ENCODE data around the gene CALHM3.
"Not testable (repeated sequence)": the region's sequence is repeated elsewhere in the genome, so short reads cannot be mapped to it uniquely, and the experiment has no call there.

CALHM3 gene

DNA sequence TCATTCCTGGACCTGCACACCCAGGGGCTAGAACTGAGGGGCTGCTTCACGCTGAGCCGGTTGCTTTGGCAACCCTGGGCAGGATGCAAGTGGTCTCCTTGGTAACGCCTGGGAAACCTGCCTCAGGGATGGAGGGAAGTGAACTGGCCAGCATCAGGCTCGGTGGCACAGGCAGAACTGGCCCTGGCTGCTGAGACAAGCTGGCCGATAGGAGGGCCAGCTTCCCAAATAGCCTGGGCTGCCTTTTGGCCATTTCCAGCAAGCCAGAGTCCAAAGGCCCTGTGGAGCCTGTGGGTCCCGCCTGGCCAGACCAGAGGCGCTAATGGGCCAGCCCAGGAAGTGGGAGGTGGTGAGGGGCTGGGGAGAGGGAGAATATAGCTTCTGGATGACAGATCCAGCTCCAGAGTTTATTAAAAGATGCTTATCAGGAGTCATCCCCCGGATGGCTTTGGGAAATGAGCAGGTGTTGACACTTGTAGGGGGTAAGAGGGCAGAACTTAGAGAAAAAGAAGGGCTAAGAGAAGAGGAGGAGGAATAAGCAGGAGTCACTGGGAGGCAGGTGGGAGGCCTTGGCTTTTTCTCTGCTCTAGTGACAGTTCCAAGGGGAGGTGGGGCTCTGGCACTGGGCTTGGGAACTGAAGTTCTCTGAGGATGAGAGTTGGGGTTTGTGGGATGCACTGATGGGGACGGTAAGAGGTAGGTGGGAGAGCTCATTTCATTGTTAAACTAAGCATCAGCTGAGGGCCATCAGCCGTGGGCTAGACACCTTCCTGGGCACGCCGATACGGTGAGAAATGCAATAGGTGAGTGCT, 24.0 kb upstream of the CALHM3 start:
- peak; percentile 51 for DNase-seq

- peak; percentile 42 for DNase-seq
These were observed 22.1 kb upstream of the CALHM3 start for GRCh38 chr10:103501186-103501585.

DNA sequence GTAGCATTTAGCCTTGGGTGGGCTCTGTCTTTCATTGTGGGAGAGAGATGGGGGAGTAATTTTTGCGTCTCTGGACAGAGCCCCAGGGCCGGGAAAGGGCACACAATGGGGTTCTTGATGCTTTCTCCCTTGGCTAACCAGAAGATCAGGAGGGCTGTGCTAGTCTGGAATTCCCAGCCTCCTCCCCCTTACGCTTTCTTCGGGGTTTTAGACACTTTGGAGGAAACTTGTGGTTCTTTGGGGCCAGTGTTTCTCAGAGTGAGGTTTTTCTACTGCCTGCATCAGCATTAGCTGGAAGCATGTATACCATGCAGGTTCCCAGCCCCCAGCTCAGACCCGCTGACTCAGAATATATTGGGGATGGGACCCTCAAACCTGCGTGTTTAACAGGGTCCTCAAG, 21.4 kb upstream of the CALHM3 start:
- DNase-seq, result no peak

DNA sequence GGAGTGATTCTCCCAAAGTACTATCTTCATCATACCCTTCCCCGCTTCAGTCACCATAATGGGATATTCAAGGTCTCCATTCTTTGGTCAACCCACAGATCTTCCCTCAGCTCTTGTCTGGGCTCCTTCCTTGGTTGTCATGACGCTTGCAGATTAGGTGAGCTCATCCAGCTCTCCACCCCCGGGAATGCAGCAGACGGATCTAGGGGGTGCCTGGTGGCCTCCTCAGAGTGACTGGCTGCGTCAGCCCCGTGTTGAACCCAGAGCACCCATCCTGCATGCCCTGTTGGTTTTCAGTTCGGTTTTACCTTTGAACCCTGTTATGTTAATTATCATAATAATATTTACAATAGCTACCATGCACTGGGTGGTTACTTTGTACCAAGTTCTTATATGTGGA, 20.8 kb upstream of the CALHM3 start:
- DNase-seq, result no peak

DNA sequence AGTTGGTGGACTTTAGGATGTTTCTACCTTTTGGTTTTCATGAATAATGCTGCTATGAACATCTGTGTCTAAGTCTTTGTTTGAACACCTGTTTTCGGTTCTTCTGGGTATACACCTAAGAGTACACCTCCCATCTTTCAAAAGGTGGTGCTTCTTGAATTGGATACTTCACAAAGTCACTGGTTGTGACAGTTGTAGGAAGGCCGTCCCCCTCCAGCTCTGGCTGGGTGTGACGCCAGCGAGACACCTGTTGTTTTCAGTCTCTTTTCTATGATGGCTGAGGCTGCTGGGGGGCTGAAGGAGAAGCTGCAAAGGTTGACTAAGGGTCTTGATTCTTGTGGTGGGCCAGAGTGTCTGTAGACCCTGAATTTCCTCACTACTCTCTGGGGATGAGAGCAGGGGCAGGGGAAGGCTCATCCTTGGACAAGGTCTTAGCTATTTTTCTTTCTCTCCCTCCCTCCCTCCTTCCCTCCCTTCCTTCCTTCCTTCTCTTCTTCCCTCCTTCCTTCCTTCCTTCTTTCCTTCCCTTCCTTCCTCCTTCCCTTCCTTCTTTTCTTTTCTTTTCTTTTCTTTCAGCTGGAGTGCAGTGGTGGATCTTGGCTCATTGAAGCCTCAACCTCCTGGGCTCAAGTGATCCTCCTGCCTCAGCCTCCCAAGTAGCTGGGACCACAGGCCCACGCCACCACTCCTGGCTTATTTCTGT, 20.0 kb upstream of the CALHM3 start:
- DNase-seq, result no peak

GRCh38 chr10:103497161-103497915, 18.3 kb upstream of the CALHM3 start:
- DNase-seq, result no peak

- DNase-seq, result no peak
These were observed 16.3 kb upstream of the CALHM3 start for GRCh38 chr10:103495321-103495720.

GRCh38 chr10:103493916-103494877, 15.2 kb upstream of the CALHM3 start:
- DNase-seq, result peak; percentile 75

GRCh38 chr10:103493362-103493915, 14.4 kb upstream of the CALHM3 start, which contains the start of gene NEURL1:
TSS of gene NEURL1 (plus strand) at chr10:103493705. CDS start at chr10:103494388, 683 bp downstream.
- peak; percentile 66 for DNase-seq

- no peak for DNase-seq
These were observed 13.7 kb upstream of the CALHM3 start for GRCh38 chr10:103492655-103493261.

DNA sequence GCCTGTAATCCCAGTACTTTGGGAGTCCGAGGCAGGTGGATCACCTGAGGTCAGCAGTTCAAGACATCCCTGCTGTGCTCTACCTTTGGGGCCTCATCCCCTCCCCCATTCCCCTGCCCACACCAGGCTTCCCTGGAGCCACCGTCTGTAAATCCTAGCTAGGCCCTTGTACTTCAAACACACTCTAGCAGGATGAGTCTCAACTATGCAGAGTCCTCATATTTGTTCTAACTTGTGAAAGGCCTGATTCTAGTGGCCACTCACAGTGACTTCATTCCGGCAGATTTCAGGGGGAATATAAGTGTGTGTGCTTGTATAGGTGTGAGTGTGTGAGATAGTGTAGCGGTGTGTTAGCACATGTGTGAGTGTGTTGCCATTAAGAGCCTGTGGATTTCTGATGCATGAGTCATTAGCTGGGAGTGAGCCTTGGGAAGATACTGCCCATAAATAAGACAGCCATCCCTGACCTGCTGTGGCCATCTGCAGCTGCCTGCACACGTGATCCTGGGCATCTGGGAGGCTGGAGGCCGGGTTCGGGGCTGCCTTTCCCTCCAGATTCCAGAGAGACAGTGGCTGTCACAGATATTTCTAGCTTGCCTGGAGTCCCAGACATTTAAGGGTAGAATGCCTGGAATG, 12.8 kb upstream of the CALHM3 start:
- no peak for DNase-seq

DNA sequence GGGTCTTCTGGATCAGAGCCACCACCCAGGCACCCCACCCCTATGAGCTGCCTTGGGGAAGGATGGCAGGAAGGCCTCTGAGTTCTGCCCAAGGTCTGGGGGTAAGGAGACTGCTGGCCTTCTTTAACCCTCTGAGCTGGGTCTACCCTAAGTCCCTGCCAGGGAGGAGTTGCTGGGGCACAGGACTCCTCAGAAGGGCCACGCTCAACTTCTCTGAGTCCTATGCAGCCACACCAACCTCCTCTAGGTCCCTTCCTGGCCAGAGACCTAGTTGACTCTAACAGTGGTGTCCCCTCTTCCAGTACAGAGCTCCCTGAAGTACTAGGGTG, 11.9 kb upstream of the CALHM3 start:
- no peak for DNase-seq

DNA sequence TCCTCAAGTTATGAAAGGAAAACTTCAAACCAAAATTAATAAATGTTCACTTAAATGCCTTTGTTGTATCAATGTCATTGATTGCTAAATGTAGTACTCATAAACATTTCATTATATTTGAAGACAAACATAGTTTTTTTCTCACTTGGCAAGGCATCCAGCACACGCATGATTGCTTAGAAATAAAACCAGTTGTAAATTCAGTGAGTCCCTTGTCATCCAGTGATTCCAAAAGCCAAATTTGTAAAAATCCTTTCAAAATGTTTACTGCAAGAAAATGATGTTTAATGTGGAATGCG, 8.3 kb upstream of the CALHM3 start:
- DNase-seq, result no peak

GRCh38 chr10:103486635-103487409, 7.8 kb upstream of the CALHM3 start:
- not testable (repeated sequence) for DNase-seq

GRCh38 chr10:103481974-103482531, 3.0 kb upstream of the CALHM3 start:
- DNase-seq, result no peak

DNA sequence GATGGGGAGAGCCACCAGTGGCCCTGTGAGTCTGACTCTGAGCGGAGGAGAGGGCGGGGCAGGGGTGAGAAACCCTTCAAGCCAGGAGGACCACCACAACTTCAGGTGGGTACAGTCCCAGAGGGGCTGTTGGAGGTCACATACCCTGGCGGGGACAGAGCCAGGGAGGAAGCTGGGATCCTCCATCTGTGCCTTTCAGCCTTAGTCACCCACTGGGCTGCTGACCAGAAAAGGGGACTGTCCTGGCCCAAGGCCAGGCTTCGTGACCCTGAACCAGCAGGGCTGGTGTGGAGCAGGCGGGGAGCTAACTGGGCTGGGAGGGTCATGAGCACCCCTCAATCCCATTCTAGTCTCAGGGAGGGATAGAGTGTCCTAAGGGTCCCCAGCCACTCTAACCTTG, 1.5 kb upstream of the CALHM3 start:
- DNase-seq, result no peak

- no peak for DNase-seq
These were observed 369 bp downstream of the CALHM3 start for GRCh38 chr10:103478671-103479070.

DNA sequence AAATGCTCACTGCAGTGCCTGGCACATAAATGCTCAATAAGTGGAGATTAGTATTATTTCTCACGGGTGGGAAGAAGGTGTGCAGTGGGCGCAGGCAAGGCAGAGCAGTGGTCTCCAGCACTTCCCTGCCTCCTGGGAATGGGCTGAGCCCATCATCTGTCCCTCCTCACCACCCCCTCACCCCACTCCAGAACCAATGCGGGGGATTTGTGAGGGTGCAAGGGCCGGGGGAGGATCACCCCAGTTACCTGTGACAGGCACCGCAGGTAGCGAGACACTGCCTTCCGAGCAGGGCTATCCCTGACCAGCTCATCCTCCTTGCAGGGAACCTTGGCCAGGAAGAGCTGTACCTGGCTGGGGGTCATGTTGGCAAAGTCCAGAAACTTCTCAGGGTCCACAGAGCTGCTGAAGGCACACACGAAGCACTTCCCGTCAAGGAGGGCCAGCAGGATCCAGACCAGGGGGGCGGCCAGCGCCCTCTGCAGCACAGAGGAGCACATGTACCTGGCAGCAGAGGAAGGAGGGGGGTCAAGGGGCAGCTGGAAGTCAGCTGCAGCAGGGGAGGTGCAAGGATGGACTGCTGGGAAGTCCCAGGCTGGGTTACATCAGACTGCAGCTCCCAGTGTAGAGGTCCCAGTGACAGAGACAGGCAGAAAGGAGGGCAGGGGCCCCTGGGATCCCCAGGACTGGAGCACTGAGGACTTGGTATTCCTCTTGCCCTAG, 2.8 kb downstream of the CALHM3 start:
- no peak for DNase-seq

DNA sequence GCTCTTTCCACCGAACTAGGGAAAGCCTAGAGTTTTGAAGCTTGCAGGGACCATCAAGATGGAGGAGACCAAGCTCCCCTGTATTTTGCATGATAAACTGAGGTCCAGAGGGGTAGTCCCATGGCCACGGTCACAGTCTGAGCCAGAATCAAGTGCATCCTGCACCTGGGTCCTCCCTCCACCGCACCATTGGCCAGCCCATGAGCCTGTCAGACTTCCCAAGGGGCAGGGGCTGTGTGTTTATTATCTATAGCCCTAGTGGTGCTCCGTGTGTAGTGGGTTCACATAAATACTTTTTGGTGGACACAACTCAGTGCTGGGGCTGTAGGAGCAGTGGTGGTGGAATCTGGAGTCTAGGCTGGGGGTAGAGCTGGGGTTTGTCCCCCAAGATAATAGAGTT, 3.6 kb downstream of the CALHM3 start:
- no peak for DNase-seq

DNA sequence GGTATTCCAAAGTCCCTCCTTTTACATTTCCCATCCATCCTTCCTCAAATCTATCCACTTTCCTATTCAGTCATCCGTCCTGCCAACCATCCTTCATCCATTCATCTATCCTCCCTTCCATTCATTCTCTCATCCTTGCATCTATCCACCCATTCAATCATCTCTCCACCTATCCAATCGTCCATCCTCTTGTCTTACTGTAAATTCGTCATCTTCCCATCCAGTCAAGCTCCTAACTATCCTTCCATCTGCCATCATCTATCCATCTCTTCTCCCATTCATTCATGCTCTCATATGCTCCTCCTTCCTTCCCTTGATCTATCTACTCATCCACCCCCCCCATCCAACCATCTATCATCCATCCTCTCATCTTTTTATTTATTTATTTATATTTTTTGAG, 5.0 kb downstream of the CALHM3 start:
- no peak for DNase-seq
